ENCODE data around the gene ZSCAN18.

DNA sequence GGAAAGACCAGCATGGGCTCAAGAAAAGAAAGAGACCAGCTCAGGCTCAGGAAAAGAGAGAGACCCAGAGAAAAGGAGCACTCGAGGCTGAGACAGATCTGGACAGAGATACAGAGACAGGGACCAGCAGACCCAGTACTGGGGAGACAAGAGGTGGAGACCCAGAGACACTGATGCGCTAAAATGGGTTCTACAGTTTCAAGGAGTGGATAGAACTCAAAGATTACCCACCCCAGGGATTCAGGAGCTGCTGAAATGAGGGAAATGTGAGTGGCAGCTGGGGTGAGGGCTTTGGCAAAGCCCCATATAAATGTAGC, 609 bp upstream of the ZSCAN18 start:
- TF ChIP-seq, protein P1, sequence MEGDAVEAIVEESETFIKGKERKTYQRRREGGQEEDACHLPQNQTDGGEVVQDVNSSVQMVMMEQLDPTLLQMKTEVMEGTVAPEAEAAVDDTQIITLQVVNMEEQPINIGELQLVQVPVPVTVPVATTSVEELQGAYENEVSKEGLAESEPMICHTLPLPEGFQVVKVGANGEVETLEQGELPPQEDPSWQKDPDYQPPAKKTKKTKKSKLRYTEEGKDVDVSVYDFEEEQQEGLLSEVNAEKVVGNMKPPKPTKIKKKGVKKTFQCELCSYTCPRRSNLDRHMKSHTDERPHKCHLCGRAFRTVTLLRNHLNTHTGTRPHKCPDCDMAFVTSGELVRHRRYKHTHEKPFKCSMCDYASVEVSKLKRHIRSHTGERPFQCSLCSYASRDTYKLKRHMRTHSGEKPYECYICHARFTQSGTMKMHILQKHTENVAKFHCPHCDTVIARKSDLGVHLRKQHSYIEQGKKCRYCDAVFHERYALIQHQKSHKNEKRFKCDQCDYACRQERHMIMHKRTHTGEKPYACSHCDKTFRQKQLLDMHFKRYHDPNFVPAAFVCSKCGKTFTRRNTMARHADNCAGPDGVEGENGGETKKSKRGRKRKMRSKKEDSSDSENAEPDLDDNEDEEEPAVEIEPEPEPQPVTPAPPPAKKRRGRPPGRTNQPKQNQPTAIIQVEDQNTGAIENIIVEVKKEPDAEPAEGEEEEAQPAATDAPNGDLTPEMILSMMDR (IDR thresholded peaks at IDR 0.05): no peak
- TF ChIP-seq POLR2A (IDR thresholded peaks at IDR 0.05): no peak
